Measurements from ENCODE around the gene GJC1.
"Not testable (repeated sequence)": the region's sequence is repeated elsewhere in the genome, so short reads cannot be mapped to it uniquely, and the experiment has no call there.

The GJC1 gene

DNA sequence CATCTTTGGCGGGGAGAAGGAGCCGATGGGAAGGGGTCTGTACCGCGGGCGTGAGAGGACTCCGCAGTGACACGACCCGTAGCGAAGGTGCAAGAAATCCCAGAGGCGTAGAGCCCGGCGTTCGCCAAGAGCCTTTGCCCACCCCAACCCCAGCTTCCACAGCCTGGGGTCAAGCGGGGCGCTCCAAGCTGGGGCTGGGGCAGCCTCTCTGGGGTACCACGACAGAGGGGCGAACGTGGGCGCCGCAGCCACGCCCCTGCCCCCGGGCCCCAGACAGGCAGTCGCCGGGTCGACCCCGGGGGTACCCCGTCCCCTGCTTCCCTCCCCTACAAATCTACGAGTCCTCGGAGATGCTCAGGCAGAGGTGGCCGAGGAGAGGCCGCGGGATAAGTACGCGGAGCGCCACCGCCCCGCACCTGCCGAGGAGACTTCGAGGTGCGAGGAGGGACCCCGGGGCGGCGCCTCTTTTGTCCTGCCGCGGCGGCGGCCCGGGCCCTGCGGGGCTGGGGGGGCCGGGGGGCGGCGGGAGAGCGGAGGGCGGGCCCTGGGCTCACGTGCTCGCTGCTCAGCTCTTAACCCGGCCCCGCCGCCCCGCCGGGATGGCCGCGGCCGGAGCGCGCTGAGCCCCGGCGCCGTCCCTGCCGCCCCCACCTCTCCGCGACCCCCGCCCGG is 71.5 kb downstream of the GJC1 start, which contains the start of gene ADAM11:
TSS of gene ADAM11 (plus strand) at position 575 of the 672 bp plus-strand sequence. CDS start 212 bp downstream, outside the sequence.
- DNase-seq, result peak; percentile 1

DNA sequence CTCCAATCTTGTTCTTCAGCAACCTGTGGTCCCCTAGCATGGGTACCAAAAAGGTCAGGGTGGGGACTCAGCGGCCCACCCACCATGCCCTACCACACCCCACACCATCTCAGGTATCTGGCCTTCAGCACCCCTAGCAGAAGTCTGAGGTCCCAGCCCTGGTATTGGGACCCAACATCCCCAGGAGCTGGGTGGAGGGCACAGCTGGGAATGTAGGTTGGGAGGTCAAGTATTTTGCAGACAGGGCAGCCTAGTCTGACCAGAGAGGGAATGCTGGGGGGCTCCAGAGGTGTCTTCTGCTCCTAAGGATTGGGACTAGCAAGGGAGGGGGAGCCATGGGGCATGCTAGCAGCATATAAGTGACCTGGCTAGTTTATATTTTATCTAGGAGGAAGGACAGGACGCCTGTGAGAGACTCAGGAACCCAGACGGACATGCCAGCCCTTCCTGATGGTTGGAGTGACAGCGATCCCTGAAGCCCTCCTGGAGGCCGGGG is 72.1 kb downstream of the GJC1 start:
- DNase-seq, result no peak

DNA sequence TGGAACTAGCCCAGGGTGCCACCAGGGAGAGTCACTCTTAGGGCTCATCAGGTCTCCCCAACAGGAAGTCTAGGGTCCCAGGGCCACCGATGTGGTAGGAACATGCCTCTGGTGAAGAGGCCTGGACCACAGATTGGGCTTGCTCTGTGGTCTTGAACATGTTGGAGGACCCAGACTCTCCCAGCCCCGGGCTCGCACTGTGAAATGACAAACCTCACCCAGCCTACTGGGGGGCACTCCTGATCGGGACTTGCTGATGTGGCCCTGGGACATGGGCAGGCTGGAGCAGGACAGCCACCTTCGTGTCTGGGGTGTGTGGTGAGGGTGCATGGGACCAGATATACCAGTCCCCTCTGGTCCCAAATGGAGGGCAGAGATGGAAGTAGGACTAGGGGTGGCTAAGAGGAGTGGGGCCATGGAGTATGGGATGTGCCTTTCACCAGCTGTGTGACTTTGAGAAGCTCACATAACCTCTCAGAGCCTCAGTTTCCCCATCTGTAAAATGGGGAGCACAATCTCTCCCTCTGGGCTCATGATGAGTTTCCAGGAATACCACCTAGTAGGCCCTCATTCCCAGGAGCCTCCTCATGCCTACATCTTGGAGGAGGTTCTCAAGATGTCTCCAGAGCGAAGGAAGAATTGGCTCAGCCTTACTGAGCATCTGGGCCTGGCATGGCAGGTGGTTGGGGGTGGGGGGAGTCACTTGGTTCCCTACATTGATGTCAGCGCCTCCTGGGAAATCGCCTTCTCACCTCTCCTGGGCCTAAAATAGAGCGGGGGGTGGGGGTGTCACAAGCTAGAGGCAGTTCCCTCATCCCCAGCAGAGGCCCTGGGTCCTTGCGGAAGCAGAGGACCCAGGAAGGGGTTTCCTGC is 72.8 kb downstream of the GJC1 start:
- no peak for DNase-seq

DNA sequence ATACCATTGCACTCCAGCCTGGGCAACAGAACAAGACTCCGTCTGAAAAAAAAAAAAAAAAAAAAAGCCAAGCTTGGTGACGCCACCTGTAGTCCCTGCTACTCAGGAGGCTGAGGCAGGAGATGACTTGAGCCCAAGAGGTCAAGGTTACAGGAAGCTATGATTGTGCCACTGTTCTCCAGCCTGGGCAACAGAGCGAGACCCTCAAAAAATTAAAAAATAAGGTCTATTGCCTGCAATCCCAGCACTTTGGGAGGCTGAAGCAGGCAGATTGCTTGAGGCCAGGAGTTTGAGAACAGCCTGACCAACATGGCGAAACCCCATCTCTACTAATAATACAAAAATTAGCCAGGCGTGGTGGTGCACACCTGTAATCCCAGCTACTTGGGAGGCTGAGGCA is 74.9 kb downstream of the GJC1 start:
- not testable (repeated sequence) for DNase-seq

DNA sequence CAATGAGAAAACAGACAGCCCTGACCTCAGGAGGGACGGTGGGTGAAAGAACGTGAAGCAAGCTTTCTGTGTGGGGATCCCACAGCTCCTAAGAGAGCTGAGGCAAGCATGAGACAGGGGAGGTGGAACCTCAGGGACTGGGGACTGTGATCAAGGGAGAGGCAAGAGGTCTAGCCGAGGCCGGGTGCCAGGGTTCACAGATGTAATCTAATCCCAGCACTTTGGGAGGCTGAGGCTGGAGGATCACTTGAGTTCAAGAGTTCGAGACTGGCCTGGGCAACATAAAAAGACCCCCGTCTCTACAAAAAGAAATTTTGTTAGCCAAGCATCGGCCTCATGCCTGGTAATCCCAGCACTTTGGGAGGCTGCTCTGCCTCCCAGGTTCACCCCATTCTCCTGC is 75.8 kb downstream of the GJC1 start:
- no peak for DNase-seq

DNA sequence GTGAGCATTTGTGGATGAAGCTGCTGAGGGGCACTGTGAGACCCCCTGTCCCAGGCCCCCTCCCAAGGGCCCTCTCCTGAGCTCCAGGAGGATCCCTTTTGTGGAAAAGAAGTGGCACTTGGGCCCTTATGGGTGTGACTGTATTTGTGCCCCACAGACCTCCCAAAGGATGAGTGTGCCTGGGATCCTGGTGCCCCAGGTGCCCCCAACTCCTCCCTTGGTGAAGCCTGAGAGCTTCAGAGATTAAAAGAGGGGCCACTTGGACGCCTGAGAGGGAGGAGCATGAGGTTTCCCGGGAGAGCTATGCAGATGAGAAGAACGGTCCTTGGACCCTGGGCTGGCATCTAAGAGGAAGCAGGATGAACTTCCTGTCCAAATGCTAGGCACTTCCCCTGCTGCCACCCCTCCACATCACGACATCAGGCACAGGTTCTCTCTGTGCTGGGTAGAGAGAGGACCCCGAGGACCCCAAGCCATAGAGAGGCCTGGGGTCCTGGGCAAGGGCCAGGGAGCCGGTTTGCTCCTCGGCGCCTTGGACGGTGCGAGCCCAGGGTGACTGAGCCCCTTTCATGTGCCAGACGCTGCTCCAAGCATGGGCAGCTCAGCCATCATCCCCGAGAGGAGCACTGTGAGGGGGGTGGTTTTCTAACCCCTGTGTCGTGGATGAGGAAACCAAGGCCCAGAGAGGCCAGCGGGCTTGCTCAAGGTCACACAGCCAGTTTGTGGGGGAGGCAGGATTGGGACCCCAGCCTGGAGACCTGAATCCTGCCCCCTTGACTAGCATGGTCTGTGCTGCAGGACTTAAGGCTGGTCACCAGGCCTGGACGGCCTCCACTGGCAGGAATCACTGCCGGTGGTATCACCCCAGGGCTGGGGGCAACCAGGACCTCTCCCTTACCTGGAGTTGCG is 76.9 kb downstream of the GJC1 start:
- DNase-seq, result no peak

DNA sequence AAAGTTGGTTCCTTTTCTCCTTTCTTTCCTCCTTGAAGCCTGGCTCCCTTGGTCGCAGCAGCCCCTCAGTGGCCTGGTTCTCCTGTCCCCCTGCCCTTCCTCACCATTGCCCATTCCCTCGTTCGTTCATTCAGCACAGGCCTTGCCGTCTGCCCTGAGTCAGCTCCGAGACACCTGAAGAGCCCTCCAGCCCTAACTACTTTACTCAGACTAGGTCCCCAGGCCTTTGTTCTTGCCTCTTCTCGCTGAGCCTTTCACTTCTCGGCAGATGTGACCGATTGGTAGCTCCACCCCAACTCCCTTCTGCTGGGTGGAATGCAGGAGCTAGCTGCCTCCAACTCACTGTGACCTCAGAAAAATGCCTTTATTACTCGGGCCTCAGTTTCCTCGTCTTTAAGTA is 78.3 kb downstream of the GJC1 start:
- no peak for DNase-seq

DNA sequence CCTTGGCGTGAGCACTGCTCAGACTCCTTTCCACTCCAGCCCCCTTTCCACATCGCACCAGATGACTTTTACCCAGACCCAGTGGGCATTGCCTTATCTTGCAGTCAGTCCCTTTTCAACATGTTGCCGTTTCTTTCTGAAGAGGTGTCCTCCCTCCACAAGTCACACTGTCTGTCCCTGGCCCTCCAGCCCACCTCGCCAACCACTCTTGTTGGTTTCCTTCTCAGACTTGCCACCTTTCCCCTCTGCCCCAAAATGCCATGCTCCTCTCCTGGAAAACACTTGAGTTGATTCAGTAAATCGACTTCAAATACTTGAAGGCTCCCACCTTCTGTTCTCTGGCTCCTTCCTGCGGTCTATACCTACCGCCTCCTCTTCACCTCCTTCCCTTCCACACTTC is 78.8 kb downstream of the GJC1 start:
- no peak for DNase-seq

DNA sequence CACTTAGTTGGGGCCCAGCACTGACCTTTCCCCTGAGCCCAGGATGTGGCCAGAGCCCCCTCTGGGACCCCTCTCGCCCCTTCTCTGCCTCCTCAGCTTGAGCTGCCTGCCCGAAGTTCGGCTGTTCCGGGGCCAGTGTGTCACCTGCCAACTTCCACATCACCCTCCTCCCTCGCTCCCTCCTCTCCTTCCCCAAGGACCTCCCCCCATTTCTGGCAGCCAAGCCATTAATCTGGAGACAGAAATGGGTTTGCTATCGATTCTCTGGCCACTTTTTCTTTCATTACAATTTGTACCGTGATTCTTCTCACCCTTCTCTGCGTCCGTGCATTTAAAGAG is 80.1 kb downstream of the GJC1 start:
- no peak for DNase-seq

DNA sequence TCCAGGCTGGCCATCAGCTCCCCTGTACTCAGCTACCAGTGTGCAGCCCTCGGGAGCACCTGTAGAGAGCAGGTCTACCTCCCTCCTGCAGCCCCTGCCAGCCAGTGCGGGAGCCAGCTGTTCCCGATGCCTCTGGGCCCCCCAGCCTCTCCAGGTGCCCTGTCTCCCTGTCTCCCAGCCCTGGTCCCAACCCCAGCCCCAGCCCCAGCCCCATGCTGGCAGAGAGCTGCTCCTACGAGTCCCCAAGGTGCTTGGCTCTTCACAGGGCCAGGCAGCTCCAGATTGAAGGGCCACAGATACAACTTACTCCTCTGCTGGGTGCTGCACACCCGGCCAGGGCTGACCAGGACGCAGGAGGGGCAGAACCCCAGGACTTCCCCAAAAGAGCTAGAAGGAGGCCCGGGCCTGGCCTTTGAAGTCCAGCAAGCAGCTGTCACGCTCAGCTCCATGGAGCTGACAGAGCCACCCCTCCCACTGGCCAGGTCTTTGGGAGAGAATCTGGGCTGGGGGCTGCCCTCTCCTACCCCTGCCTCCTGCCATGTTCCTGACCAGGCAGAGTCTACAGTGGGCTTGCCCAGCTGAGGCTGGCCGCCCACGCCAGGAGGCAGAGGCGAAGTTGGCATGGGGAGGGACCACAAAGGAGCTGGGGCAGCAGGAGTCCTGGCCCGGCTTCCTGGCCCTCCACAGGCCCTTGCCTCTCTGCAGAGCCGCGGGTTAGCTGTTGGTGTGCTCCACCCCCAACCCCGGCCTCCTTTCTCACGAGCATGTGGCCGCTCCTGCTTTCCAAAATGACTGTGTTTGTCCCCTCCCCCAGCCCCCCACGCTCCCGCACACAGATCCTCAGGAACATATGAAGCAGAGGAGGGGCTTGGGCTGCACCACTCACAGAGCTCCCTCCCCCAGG is 80.8 kb downstream of the GJC1 start:
- DNase-seq, result no peak

Data from NCI-H1105 treated with DMSO at 0.1 percent for 48 hours (cell line).